H9 (cell line): ENCODE data around the gene IL36B. TPM values are rescaled to one million over a fixed set of nuclear protein-coding genes. Genes with fewer than 3 reads are reported as not detected.

ENCODE experiments used
- DNase-seq: peaks from one replicate; pipeline ENCODE4 v3.0.0-alpha.2; 2017
- H2AFZ ChIP-seq: one replicate; pipeline ENCODE4 v1.6.1; 2013; ENCODE audit warnings: mild to moderate bottlenecking, low read length, control low read depth, moderate library complexity
- H2AK5ac ChIP-seq: 2 replicates; pipeline ENCODE4 v1.6.1; 2013; ENCODE audit warnings: low read length, control low read depth, mixed read lengths; ENCODE audit not compliant: insufficient read length
- H2BK120ac ChIP-seq: one replicate; pipeline ENCODE4 v1.6.1; 2013; ENCODE audit warnings: low read depth, mild to moderate bottlenecking, low read length, control low read depth, inconsistent platforms; ENCODE audit not compliant: poor library complexity, severe bottlenecking
- H2BK12ac ChIP-seq: 2 replicates; pipeline ENCODE4 v1.6.1; 2013; ENCODE audit warnings: low read length, control low read depth, mixed read lengths, low read depth; ENCODE audit not compliant: insufficient read length
- H2BK15ac ChIP-seq: 2 replicates; pipeline ENCODE4 v1.6.1; 2013; ENCODE audit warnings: low read depth, low read length, control low read depth
- H2BK20ac ChIP-seq: one replicate; pipeline ENCODE4 v1.6.1; 2013; ENCODE audit warnings: low read depth, mild to moderate bottlenecking, low read length, control low read depth, inconsistent platforms; ENCODE audit not compliant: poor library complexity, severe bottlenecking
- H2BK5ac ChIP-seq: 2 replicates; pipeline ENCODE4 v1.6.1; 2013; ENCODE audit warnings: low read length, control low read depth, mixed read lengths; ENCODE audit not compliant: insufficient read length
- H3K14ac ChIP-seq: 2 replicates; pipeline ENCODE4 v1.6.1; 2013; ENCODE audit warnings: low read length, control low read depth; ENCODE audit not compliant: insufficient read depth
- H3K18ac ChIP-seq: 2 replicates; pipeline ENCODE4 v1.6.1; 2013; ENCODE audit warnings: low read depth, mild to moderate bottlenecking, mixed read lengths, low read length, control low read depth; ENCODE audit not compliant: insufficient read length
- H3K23ac ChIP-seq: 2 replicates; pipeline ENCODE4 v1.6.1; 2013; ENCODE audit warnings: low read length, control low read depth, mixed read lengths, low read depth; ENCODE audit not compliant: insufficient read length
- H3K23me2 ChIP-seq: 2 replicates; pipeline ENCODE4 v1.6.1; 2013; ENCODE audit warnings: low read depth, mild to moderate bottlenecking, mixed read lengths, low read length, control low read depth; ENCODE audit not compliant: insufficient read length, poor library complexity, severe bottlenecking
- H3K27ac ChIP-seq: 2 replicates; pipeline ENCODE4 v1.5.1; 2013; ENCODE audit warnings: low read length, control low read depth, mixed read lengths, low read depth; ENCODE audit not compliant: insufficient read length
- H3K27me3 ChIP-seq: 2 replicates; pipeline ENCODE4 v1.6.1; 2013; ENCODE audit warnings: low read length, control low read depth, inconsistent platforms; ENCODE audit not compliant: insufficient read depth
- H3K4ac ChIP-seq: 2 replicates; pipeline ENCODE4 v1.6.1; 2013; ENCODE audit warnings: low read depth, mild to moderate bottlenecking, control low read depth, inconsistent platforms, low read length, moderate library complexity
- H3K4me1 ChIP-seq: 2 replicates; pipeline ENCODE4 v1.6.1; 2013; ENCODE audit warnings: low read length, control low read depth, inconsistent platforms; ENCODE audit not compliant: insufficient read depth
- H3K4me2 ChIP-seq: 2 replicates; pipeline ENCODE4 v1.6.1; 2013; ENCODE audit warnings: low read length, control low read depth, mixed read lengths; ENCODE audit not compliant: insufficient read length, insufficient read depth
- H3K56ac ChIP-seq: 2 replicates; pipeline ENCODE4 v1.6.1; 2013; ENCODE audit warnings: low read depth, mild to moderate bottlenecking, mixed read lengths, low read length, control low read depth; ENCODE audit not compliant: insufficient read length
- H3K79me1 ChIP-seq: 2 replicates; pipeline ENCODE4 v1.6.1; 2013; ENCODE audit warnings: low read depth, mild to moderate bottlenecking, moderate library complexity, low read length, control low read depth, inconsistent platforms; ENCODE audit not compliant: insufficient read depth, poor library complexity, severe bottlenecking
- H3K79me2 ChIP-seq: 2 replicates; pipeline ENCODE4 v1.6.1; 2013; ENCODE audit warnings: low read length, control low read depth, inconsistent platforms; ENCODE audit not compliant: insufficient read depth
- H3K9ac ChIP-seq: 2 replicates; pipeline ENCODE4 v1.6.1; 2013; ENCODE audit warnings: low read length, control low read depth, mixed read lengths; ENCODE audit not compliant: insufficient read length; ENCODE audit errors: extremely low read depth
- H3K9me3 ChIP-seq: one replicate; pipeline ENCODE4 v1.6.1; 2013; ENCODE audit warnings: low read depth, low read length, inconsistent platforms; ENCODE audit not compliant: control insufficient read depth
- H3T11ph ChIP-seq: one replicate; pipeline ENCODE4 v1.6.1; 2013; ENCODE audit warnings: mild to moderate bottlenecking, low read length, control low read depth, inconsistent platforms
- H4K20me1 ChIP-seq: one replicate; pipeline ENCODE4 v1.6.1; 2013; ENCODE audit not compliant: control insufficient read depth, insufficient read length, insufficient read depth
- H4K5ac ChIP-seq: 2 replicates; pipeline ENCODE4 v1.6.1; 2013; ENCODE audit warnings: low read depth, mild to moderate bottlenecking, mixed read lengths, low read length, control low read depth; ENCODE audit not compliant: insufficient read length
- H4K8ac ChIP-seq: replicated peaks from 2 replicates; pipeline ENCODE4 v1.6.1; 2013; ENCODE audit warnings: low read length, control low read depth, mixed read lengths, low read depth; ENCODE audit not compliant: insufficient read length
- H4K91ac ChIP-seq: 2 replicates; pipeline ENCODE4 v1.6.1; 2013; ENCODE audit warnings: low read depth, mild to moderate bottlenecking, moderate library complexity, mixed read lengths, low read length, control low read depth; ENCODE audit not compliant: insufficient read length
- H3K27ac Mint-ChIP-seq, 3 experiments: 2 replicates in 2 of 3; 3 replicates in 1 of 3; pipeline ENCODE4 v1.8.0; 2020 to 2021; ENCODE audit warnings: mixed read lengths in 3 of 3, mild to moderate bottlenecking in 1 of 3, moderate library complexity in 1 of 3
- H3K27me3 Mint-ChIP-seq: 2 replicates; pipeline ENCODE4 v1.8.0; 2021; ENCODE audit warnings: low read depth, mild to moderate bottlenecking, moderate library complexity, mixed read lengths
- H3K36me3 Mint-ChIP-seq, 3 experiments: 2 replicates in 2 of 3; 3 replicates in 1 of 3; pipeline ENCODE4 v1.8.0; 2020 to 2021; ENCODE audit warnings: low read depth in 3 of 3, mixed read lengths in 3 of 3; ENCODE audit not compliant: insufficient read depth in 1 of 3
- H3K4me1 Mint-ChIP-seq, 2 experiments: 2 replicates each; pipeline ENCODE4 v1.8.0; 2020; ENCODE audit warnings: mixed read lengths in 2 of 2
- H3K4me3 Mint-ChIP-seq, 2 experiments: 2 replicates in 1 of 2; 3 replicates in 1 of 2; pipeline ENCODE4 v1.8.0; 2020 to 2021; ENCODE audit warnings: mild to moderate bottlenecking in 2 of 2, mixed read lengths in 2 of 2, moderate library complexity in 1 of 2
- H3K9me3 Mint-ChIP-seq, 2 experiments: 2 replicates in 1 of 2; 3 replicates in 1 of 2; pipeline ENCODE4 v1.8.0; 2020; ENCODE audit warnings: mild to moderate bottlenecking in 2 of 2, mixed read lengths in 2 of 2, moderate library complexity in 1 of 2
- CTCF ChIP-seq: fragments of 200-600 bp; sonication (generic); conservative IDR thresholded peaks from 3 replicates; pipeline ENCODE4 v1.8.0; 2021; ENCODE audit warnings: antibody characterized with exemption, mild to moderate bottlenecking
- WGBS: extraction: QIAGEN DNeasy Blood & Tissue Kit; methylation state at CpG from one replicate; pipeline ENCODE4 v1.1.7; 2013; ENCODE audit warnings: missing lambda C conversion rate, low lambda C conversion rate, mixed read lengths; ENCODE audit not compliant: insufficient read length; ENCODE audit errors: extremely low coverage; 5-methylcytosine and 5-hydroxymethylcytosine counted together
- total RNA-seq: library from RNA; stranded (reverse); gene quantifications from 2 replicates; pipeline ENCODE4 v1.2.1, GENCODE V29; 2021

IL36B gene
- total RNA-seq, 1 experiment from 2014 or later: not detected

- Histone ChIP-seq H3K4ac (no peak overlapping the region), H3K4me2 (no peak overlapping the region), H3K23ac (no peak overlapping the region), H2AFZ (no peak overlapping the region), H3K27me3 (no peaks in the 10 kb centered on the region), H4K20me1 (no peaks in the 10 kb centered on the region), H2BK5ac (no peak overlapping the region), H3K9me3 (no peaks in the 10 kb centered on the region), H3K9ac (no peak overlapping the region), H4K8ac (no peak overlapping the region), H3K4me1 (no peaks in the 10 kb centered on the region), H3K56ac (no peak overlapping the region), H4K91ac (no peak overlapping the region), H3K14ac (no peak overlapping the region), H3K23me2 (no peaks in the 10 kb centered on the region), H2BK20ac (no peak overlapping the region), H2BK12ac (no peak overlapping the region), H3K27ac (no peak overlapping the region), H3K79me2 (no peaks in the 10 kb centered on the region), H2BK120ac (no peak overlapping the region), H2AK5ac (no peak overlapping the region), H3K79me1 (no peaks in the 10 kb centered on the region), H3K18ac (no peak overlapping the region), H4K5ac (no peak overlapping the region), H2BK15ac (no peak overlapping the region), H3T11ph (no peak overlapping the region)
- WGBS: no CpG with 5 or more reads among the region's 1 CpG
- peaks cover 9% of the 10 kb centered on the region for H3K27me3 Mint-ChIP-seq
- no peak for DNase-seq
- no peaks in the 10 kb centered on the region for H3K4me1 Mint-ChIP-seq
- peaks cover 49 to 85% of the 10 kb centered on the region in 2 experiments for H3K9me3 Mint-ChIP-seq
- no peak overlapping the region for H3K4me3 Mint-ChIP-seq
- H3K27ac Mint-ChIP-seq: no peak overlapping the region
- TF ChIP-seq CTCF: no peak
- H3K36me3 Mint-ChIP-seq: peaks cover 0 to 13% (median 0%) of the 10 kb centered on the region in 3 experiments; a peak in 2 of 7 replicates
Observed at GRCh38 chr2:112997151-112997550, 55.5 kb downstream of the IL36B start.
